PC-9 (cell line): ENCODE data around the gene NLRC4.

Experiments used
- CTCF ChIP-seq: fragments of 200-600 bp; sonication (generic); conservative IDR thresholded peaks from 2 replicates; pipeline ENCODE4 v1.6.1; 2017; ENCODE audit warnings: mixed run types, antibody characterized with exemption, mild to moderate bottlenecking, moderate library complexity
- EZH2 ChIP-seq: fragments of 200-600 bp; sonication (generic); IDR thresholded peaks from 2 replicates; pipeline ENCODE4 v1.8.0; 2017; ENCODE audit warnings: antibody characterized with exemption, low read depth

GRCh38 chr2:32229635-32230034 is 35.1 kb downstream of the NLRC4 start:
- TF ChIP-seq CTCF, result no peak
- TF ChIP-seq EZH2, result no peak
